D721Med (cell line): ENCODE data around the gene BICD2.

Experiments
- DNase-seq: peaks from one replicate; pipeline ENCODE4 v3.0.0; 2011; ENCODE audit warnings: low spot score; ENCODE audit not compliant: insufficient read length
- FAIRE-seq: peaks from 2 replicates; lab custom pipeline; 2011; peaks lifted over from hg19 to GRCh38; lab: Jason Lieb, UNC
- CTCF ChIP-seq: IDR thresholded peaks from 2 replicates; pipeline ENCODE4 v1.5.1; 2012; ENCODE audit warnings: mild to moderate bottlenecking, control low read depth; ENCODE audit not compliant: insufficient read depth; ENCODE audit errors: missing control alignments

Gene BICD2

GRCh38 chr9:92739346-92739970, 25.2 kb downstream of the BICD2 start:
- FAIRE-seq = no peak
- no peak for TF ChIP-seq CTCF

GRCh38 chr9:92738661-92739081, 26.0 kb downstream of the BICD2 start:
- DNase-seq (no peak), FAIRE-seq (no peak)
- no peak for TF ChIP-seq CTCF

More at GRCh38 chr9:92739346-92739970, 25.2 kb downstream of the BICD2 start:
- no peak for DNase-seq

GRCh38 chr9:92737611-92738299, 26.9 kb downstream of the BICD2 start:
- TF ChIP-seq CTCF = no peak
- FAIRE-seq (no peak), DNase-seq (no peak)

GRCh38 chr9:92737216-92737606, 27.4 kb downstream of the BICD2 start:
- no peak for TF ChIP-seq CTCF
- no peak for FAIRE-seq
- no peak for DNase-seq

- DNase-seq (no peak), FAIRE-seq (no peak)
- TF ChIP-seq CTCF = no peak
Observed at GRCh38 chr9:92736563-92737215, 27.9 kb downstream of the BICD2 start.

GRCh38 chr9:92735636-92736562, 28.7 kb downstream of the BICD2 start:
- DNase-seq (no peak), FAIRE-seq (no peak)
- TF ChIP-seq CTCF = no peak
